GM21576 (cell line): ENCODE results near the gene DUS1L.

Experiments used
- ATAC-seq: cut with Tn5 transposase; IDR thresholded peaks from one replicate; pipeline ENCODE4 v1.9.1; 2021; ENCODE audit warnings: mild to moderate bottlenecking, moderate library complexity; ENCODE audit not compliant: unreplicated experiment

The DUS1L gene

DNA sequence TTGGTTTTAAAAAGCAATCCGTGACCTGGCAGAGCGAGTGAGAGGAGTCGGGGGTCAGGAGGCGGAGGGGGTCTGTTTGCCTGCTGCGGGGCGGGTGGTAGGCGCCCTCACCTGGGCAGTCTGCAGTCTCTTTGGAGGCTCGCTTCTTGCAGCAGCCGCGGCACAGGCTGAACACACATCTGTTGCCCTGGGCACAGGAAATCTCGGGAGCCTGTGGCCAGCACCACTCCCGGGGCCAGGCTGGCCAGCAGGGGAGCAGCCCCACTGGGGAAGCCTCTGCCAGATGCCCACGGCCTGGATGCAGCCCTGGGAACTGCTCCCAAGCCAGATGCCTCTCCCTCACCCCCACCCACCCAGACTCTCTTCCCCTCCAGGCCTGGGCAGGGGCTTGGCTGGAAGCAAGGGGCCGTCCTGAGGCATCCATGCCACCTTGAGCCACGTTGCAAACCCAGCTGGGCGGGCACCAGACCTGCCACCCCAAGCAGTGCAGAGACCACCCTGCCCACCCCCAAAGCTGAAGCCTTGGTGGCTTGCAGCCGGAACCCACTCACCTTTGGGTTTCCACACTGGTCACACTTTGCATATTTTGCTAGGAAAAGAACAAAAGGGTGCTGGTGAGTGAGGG is 7.3 kb downstream of the DUS1L start:
- ATAC-seq: no peak

DNA sequence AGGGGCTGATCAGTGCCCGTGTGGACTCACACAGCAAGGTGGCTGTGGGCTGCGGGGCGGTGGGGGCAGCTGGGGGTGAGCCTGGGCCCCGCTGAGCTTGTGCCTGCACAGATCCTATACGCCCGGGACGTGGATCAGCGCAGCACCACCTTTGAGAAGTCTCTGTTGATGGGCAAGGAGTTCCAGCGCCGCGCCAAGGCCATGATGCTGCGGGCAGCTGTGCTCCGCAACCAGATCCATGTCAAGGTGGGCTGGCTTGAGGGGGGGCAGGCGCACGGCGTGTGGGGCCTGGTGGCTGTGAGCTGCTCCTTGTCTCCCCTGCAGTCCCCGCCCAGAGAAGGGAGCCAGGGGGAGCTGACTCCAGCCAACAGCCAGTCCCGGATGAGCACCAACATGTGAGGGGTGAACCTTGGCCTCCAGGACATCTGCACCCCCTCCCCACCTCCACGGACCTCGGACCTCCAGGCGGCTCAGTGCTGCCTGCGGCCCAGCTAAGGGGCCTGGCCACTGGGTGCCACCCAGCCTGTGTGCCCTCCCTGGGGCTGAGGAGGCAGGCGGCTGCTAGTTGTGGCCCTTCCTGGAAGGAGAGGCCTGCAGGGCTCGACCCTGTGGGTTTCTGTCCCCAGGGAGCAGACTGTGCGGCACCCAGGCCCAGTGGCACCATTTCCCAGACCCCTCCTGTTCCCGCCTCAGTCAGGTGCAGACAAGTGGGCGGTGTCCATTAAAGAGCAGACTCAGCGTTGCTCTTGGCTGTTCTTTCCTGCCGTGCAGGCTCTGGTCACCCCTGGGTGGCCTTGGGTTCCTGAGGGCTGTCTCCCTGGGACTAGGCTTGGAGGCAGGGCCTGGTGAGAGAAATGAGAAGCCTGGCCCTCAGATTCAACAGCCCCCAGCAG is 8.6 kb downstream of the DUS1L start:
- ATAC-seq: no peak

DNA sequence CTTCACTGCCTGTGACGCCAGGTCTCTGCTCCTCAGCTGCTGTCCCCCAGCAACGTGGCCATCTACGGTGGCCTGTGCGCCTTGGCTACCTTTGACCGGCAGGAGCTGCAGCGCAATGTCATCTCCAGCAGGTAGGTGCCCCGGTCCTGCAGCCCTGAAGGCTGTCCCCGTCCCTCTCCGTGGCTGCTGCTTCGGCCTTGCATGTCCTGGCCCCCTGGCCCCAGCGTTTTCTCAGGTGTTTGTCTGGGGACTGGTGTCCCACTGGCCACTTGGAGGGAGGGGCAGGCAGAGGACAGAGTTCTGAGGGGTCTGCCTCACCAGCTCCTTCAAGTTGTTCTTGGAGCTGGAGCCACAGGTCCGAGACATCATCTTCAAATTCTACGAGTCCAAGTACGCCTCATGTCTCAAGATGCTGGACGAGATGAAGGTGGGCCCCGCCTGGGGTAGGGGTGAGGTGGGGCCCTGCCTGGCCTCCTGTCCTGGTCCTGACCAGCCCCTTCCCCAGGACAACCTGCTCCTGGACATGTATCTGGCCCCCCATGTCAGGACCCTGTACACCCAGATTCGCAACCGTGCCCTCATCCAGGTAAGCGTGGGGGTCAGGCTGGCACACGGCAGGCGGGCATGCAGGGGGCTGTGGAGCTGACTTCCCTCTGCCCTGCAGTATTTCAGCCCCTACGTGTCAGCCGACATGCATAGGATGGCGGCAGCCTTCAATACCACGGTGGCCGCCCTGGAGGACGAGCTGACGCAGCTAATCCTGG is 9.5 kb downstream of the DUS1L start:
- no peak for ATAC-seq

DNA sequence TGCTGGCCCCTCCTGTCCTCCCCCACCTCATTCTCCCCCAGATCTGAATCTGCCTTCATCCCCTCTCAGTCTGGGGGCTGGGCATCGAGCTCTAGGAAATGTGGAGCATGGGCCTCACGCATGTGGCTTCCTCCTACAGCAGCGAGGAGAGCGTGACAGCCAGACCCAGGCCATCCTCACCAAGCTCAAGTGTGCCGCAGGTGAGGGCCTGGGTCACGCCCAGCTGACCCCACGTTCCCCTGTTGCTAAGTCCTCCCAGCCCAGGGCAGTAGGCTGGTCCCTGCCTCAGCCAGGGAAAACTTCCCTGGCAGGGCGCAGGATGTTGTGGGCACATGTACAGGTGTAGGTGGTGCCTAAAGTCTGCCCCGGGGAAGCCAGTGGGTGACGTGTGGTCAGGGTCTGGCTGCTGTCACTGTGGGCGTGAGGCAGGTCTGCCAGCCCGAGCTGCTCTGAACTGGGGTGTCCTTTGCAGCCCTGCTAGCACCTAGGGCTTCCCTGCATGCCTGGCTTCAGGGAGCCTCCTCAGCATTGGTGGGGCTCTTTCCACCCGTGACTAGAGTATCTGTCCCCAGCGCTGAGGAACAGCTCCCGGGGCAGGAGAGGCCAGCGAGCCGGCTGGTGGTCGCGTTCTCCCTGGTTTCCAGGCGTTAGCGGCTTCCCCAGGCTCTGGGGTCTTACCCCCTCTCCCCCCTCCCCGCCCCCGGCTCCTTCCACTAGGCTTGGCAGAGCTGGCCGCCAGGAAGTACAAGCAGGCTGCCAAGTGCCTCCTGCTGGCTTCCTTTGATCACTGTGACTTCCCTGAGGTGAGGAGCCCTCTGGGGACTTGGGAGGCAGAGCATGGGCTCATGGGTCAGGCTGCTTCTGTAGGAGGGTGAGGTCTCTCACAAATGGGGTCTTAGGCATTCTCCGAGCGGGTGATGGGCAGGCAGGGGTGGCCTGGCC is 10.3 kb downstream of the DUS1L start:
- ATAC-seq: no peak

DNA sequence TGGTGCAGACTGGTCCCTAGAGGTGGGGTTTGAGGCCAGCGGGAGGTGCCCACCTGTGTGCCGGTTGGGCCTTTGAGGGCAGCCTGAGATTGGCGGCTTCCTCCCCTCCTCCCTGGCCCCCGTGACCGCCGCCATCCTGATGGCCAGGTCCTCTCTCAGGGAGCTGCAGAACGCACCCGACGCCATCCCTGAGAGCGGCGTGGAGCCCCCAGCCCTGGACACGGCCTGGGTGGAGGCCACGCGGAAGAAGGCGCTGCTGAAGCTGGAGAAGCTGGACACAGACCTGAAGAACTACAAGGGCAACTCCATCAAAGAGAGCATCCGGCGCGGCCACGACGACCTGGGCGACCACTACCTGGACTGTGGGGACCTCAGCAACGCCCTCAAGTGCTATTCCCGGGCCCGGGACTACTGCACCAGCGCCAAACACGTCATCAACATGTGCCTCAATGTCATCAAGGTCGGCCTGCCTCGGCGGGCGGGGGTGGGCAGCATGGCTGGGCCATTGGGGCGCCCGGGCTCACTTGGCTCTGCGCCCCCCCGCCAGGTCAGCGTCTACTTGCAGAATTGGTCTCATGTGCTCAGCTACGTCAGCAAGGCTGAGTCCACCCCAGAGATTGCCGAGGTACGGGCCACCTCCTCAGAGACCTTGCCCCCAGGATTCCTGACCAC is 11.1 kb downstream of the DUS1L start:
- no peak for ATAC-seq

DNA sequence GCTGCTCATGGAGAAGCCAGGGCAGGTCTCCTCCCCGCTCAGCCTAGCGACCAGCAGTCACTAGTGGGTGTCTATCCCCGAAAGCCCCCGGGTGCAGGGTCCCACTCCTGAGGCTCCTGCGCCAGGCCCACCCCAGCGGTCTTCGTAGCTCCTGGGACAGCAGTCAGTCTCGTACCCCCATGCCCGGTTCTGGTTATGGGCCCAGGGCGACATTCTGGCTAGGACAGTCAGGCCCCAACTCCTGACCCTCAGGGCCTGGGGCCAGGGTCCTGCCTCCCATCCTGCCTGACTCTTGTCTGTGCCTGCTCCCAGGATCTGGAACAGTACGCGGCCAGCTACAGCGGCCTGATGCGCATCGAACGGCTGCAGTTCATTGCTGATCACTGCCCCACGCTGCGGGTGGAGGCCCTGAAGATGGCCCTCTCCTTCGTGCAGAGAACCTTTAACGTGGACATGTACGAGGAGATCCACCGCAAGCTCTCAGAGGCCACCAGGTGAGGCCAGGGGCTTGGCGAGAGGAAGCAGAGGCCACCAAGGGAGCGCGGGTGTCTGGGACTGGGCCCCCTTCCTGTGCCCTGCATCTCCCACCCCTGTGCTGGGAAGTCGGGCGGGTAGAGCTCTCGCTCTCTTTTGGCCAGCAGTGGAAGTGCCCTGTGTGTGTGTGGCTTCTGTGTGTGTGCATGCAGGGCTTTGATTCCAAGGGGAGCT is 11.9 kb downstream of the DUS1L start:
- no peak for ATAC-seq

DNA sequence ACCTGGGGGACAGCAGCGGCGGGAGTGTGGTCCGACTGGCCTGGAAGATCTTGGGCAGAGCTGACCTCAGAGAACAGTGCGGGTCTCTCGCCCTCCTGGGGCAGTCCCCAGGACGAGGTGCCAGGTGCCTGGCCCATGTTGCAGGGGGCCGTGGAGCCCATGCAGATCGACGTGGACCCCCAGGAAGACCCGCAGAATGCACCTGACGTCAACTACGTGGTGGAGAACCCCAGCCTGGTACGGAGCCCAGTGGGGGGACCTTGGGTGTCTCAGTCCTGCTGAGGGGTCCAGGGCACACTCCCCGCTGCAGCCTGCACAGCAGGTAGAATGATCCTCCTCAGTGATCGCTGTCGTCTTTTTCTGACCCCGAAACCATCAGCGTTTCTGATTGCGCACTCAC is 12.5 kb downstream of the DUS1L start:
- no peak for ATAC-seq

DNA sequence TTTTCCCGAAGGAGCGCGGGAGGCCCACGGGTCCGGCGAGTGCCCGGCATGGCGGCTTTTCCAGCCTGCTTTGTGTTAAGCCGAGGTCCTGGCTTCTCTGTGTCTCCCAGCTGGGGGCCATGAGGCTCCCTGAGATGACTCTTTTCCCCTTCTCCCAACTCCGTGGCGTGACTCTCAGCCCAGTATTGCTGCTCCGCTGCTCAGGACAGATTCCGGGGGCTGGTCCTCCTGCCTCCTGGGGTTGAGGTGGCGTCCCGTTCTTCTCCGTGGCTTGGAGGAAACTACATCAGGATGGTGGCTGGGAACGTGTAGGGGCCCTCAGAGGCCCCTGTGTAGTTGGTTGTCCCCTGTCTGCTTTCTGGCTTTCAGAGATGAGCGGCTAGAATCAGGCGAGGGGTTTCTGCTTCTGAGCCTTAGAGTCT is 13.0 kb downstream of the DUS1L start:
- no peak for ATAC-seq

DNA sequence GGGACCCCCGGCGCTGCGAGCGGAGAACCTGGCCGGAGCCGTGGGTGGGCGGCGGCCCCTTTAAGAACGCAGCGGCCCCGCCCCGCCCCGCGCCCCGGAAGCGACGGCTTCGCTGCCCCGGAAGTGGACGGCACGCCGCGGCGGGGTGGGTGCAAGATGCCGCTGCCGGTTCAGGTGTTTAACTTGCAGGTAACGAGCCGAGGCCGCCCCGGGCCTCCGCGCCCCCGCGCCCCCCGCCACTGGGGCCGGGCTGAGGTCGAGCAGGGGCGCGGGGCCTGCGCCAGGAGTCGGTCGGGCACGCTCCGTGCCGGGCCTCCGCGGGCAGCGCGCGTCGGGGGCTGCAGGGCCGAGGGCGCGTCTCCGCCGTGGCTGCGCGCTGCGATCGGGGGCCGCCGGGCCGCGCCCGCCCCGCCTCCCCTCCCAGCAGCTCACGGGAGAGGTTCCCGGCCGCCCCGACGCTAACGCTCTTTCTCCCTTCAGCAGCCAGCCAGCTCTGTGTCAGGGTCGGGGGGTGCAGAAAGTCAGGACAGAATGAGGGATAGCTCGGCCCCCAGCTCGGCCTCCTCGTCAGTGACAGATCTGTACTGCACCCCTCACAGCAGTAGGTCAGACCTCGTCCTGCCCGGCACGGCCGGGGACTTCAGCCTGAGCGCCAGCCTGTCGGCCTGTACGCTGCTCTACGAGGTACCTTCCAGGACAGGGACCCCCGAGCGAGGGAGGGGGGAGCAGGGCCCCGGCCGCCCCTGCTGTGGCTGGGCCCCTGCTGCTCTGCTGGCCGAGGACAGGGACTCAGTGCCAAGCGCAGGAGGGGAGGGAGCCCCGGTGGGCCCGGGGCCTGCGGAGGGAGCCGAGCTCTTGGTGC is 13.6 kb downstream of the DUS1L start, which contains the start of the genes GPS1 and RFNG:
Gene GPS1, plus strand, starts transcription at position 123 of the 862 bp plus-strand sequence. Its CDS starts 34 bp downstream, at position 157.
Gene RFNG, minus strand, starts transcription at position 36 of the 862 bp plus-strand sequence. CDS start 45 bp downstream, outside the sequence.
- peak; percentile 55 for ATAC-seq

DNA sequence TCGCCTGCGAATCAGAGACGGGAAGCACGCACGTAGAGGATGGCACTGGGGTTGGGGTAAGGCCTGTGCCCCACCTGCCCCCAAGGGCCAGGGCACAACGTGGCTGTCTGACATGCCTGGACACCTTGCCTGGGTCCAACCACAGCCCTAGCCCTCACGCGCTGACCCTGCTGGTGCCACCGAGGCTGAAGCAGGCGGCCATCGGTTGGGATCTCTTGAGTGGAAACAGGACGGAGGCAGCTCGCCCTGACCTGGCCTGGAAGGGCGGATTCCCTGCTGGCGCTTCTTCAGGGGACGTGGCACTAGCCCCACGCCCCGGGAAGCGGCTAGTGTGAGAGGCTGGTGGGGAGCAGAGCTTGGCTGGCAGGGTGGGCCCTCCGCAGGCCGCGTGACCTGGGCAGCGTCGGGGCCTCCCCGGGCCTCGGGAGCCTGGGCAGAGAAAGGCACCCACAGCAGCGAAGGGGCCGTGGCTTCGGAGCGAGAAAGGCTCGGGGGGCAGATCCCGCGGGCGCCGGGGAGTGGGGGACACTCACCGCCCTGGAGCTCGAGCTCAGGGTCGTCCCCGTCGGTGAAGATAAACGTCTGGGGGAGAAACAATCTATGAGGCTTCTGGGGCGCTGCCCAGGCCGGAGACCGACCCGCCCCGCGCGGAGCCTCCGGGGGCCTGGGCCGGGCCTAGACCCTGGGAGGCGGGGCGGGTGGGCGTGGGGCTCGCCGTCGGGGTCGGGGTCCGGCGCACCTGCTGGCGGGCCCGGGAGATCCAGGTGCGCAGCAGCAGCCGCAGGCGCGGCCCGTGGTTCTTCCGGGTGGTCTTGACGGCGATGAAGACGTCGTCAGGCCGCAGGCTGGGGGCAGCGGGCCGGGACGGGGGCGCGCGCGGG is 14.6 kb downstream of the DUS1L start:
- no peak for ATAC-seq

DNA sequence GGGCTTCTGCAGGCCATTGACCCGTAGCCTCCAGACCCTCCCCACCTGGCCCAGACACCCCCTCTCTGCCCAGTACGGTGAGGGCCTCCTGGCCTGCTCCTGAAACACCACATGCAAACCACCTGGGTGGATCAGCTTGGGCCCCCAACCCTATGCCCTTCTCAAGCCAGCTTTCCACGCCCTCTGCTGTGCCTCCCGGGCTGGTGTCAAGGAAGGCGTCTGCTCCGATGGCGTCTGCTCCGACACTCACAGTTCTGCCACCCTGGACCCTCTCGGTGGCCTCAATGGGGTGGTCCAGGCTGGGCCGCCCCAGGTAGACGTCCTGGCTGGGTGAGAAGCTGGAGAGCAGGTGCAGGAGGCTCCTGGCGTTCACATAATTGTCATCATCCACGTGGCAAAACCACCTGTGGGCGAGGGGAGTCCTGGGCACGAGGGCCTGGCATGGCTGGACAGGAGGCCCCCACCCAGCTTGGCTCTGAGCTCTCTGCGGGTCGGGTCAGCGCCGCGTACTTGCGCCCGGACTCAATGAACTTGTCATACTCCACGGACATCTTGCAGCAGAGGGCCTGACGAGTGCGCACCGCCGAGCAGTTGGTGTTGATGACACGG is 15.3 kb downstream of the DUS1L start:
- ATAC-seq: no peak

DNA sequence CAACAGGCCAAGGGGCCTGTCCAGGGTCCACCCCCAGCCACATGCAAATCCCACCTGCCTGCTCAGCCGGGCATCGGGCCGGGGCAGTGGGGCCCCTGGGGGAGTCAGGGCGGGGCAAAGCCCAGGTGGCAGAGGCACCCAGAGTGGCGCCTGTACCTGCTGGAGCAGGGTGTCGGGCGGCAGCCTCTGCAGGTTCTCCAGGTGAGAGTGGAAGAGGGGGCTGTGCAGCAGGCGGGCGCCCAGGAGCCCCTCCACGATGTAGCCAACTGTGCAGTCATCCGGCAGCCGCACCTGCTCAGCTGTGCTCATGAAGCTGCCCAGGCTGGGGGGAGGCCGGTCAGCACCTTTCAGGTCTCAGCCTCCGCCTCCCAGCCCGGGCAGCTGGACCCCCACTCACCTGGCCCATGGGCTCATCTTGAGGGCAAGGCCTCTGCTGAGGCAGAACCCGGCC is 16.1 kb downstream of the DUS1L start:
- no peak for ATAC-seq

DNA sequence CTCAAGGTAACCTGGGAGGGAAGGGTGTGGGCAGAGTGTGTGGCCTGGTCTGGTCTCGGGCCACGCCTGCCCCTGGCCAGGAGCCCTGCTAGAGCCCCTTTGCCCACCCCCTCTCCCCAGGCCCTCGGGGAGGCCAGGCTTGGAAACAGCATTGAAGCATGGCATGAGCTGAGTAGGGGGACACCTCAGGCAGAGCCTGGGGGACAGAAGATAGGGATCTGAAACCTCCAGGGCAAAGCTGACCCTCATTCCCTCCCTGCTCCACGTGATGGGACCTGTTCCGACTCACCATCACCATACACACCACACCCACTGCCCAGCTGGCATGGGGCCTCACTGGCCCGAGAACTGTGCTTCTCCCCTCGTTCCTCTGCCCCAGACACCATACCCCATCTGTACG is 16.5 kb downstream of the DUS1L start:
- no peak for ATAC-seq

DNA sequence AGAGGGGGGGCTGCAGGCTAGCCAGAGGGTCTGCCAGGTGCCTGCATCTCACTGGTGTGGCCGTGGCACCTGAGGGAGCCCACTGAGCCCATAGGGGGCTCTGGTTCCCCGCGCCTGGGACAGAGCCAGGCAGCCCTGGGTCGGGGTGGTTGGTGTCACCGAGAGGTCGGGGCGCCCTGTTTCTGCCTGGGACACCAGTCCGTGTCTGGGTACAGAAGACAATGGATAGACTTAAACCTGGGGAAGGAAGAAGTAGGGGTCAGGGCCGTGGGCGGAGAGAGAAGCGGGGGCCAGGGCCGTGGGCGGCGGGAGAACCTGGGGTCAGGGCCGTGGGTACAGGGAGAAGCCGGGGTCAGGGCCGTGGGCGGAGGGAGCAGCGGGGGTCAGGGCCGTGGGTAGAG is 17.0 kb downstream of the DUS1L start:
- ATAC-seq: no peak

DNA sequence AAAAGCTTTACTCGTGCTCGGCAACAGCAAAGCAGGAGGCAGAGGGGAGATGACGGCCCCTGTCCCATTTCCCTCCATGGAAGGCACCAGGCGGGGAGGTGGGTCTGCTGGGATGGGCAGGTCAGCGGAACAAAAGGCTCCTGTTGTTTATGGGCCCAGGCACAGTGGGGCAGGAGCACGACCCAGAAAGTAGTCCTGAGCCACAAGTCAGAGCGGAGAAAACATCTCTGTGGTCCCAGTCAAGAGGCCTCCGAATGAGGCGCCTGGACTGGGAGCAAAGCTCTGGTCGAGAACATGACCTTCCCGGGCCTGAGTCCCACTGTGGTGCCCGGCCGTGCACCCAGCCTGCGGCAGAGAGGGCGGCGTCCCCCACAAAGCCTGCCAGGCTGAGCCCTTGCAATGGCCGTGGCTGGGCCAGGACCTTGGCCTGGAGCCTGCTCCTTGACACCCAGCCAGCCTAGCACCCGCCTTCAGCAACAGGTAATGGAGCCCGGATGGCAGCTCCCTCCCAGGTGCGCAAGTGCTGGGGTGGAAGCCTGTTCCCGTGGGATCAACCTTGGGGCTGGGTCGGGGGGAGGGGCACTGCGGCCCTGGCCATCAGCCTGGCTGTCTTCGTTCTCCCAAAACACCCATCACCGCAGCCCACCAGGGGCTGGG is 17.6 kb downstream of the DUS1L start:
- ATAC-seq: no peak

DNA sequence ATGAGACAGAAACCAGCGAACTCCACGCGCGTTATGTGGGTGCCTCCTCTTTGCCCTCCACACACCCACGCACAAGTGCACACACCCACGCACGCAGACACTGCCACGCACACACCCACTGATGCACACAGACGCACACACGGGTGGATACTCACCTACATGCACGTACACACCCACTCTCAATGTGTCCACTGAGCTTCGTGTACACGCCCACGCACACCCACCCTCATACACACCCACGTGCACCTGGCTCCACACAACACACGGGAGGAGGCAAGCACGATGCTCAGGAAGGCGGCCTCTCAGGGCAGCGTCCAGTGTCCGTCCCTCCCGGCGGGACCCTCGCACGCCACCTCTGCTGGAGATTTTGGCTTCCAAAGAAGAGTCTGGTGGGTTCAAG is 18.2 kb downstream of the DUS1L start:
- ATAC-seq: no peak
